ENCODE results near the gene IDUA. TPM values are rescaled to one million over a fixed set of nuclear protein-coding genes. Genes with fewer than 3 reads are reported as not detected.

The IDUA gene
- total and polyA plus RNA-seq, 4 donors: 7.5 to 66.5 (median 21.6) TPM

DNA sequence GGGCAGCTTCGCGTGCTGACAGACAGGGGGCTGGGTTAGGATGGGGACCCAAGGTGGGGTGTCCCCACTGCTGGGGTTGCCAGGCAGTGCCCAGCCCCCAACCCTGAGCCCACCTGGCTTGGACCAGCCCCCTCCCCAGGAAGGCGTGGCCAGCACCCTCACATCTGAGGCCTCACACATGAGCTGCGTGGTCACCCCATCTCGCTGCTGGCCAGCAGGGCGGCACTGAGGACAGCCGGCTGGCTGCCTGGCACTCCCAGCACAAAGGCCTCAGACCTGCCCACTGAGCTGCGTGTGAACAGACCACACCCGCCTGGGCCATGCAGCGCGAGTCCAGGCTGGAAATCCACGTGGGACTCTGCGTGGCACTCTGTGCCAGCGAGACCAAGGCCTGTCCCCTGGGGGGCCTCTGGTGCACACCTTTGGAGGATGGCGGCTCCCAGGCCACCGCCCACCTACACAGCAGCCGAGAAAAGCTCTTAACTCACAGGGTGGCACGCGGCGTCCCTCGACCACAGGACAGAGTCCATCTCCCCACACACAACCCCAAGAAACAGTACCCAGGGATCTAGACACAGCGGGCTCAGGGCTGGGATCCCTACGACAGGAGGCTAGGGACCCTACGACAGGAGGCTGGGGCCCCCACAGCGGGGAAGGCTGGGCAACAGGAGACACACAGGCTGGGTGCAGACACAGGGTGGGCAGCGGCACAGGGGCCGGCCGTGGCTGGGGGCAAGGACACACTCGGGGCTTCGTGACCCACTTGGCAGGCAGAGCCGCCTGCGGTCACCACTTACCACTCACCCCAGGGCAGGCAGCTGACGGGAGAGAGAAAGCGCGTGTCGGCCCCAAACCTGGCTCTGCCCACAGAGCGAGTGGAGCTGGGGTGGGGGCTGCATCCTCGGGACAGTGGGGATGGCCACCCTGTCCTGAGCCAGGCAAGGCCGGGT lies 23.3 kb upstream of the IDUA start:
- DNase-seq: peak in 1 of 3 donors; percentile 8
- H3K9ac ChIP-seq (ENCODE audit: insufficient read depth in 1 of 2, low read length in 2 of 2): no peak overlapping the region

DNA sequence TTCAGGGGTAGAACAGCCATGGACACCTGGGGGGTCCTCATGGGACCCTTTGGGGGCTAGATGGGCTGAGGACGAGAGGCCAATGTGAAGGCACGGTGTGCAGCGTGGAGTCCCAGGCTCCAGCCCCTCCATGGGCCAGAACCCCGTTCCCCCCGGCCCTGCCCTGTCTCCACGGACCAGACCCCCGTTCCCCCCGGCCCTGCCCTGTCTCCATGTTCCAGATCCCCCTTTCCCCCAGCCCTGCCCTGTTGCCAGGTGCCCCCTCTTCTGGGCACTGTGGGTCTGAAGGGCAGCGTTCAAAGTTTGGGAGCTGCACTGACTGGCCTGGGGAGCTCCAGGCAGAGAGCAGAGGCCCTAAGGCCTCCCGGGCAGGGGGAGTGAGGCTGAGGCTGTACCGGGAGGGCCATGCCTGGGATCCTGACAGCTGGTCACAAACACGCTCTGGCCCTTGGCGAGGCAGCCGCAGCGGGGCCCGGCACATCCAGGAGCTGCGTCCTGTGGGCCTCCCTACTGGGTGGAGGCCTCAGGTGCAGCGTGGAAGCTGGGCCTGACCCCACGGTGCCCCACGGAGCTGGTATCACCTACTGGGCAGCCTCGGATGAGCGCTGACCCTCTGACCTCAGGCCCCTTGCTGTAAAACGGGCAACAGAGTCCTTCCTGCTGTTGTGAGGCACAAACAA lies 22.4 kb upstream of the IDUA start:
- H3K27me3 ChIP-seq (ENCODE audit: control insufficient read depth in 3 of 3, insufficient read depth in 3 of 3, low read length in 2 of 3): peaks cover 0 to 9% (median 0%) of the 10 kb centered on the region in 3 donors
- DNase-seq: no peak
- H3K4me1 ChIP-seq (ENCODE audit: control insufficient read depth in 5 of 5, insufficient read depth in 5 of 5, low read length in 5 of 5): no peaks in the 10 kb centered on the region
- TF ChIP-seq, protein P1, sequence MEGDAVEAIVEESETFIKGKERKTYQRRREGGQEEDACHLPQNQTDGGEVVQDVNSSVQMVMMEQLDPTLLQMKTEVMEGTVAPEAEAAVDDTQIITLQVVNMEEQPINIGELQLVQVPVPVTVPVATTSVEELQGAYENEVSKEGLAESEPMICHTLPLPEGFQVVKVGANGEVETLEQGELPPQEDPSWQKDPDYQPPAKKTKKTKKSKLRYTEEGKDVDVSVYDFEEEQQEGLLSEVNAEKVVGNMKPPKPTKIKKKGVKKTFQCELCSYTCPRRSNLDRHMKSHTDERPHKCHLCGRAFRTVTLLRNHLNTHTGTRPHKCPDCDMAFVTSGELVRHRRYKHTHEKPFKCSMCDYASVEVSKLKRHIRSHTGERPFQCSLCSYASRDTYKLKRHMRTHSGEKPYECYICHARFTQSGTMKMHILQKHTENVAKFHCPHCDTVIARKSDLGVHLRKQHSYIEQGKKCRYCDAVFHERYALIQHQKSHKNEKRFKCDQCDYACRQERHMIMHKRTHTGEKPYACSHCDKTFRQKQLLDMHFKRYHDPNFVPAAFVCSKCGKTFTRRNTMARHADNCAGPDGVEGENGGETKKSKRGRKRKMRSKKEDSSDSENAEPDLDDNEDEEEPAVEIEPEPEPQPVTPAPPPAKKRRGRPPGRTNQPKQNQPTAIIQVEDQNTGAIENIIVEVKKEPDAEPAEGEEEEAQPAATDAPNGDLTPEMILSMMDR (IDR thresholded peaks at IDR 0.05; ENCODE audit: control extremely low read depth, extremely low read depth): no peak
- no peak for ATAC-seq (ENCODE audit: insufficient read depth, low FRiP score)
- H3K27ac ChIP-seq (ENCODE audit: low read depth in 1 of 2, low read length in 1 of 2): no peak overlapping the region
- H3K9me3 ChIP-seq (ENCODE audit: control insufficient read depth in 4 of 4, insufficient read depth in 3 of 4, low read length in 3 of 4): no peaks in the 10 kb centered on the region
- peaks cover 0 to 64% (median 0%) of the 10 kb centered on the region in 4 donors for H3K36me3 ChIP-seq (ENCODE audit: control insufficient read depth in 4 of 4, insufficient read depth in 4 of 4, low read length in 4 of 4)
- WGBS, 2 donors: 93 to 94% methylated on average over 22 to 23 of the region's 23 CpGs
- H3K4me3 ChIP-seq: no peak overlapping the region
- H3K9ac ChIP-seq (ENCODE audit: insufficient read depth in 1 of 2, low read length in 2 of 2): no peak overlapping the region

More for the DNA sequence above, 23.3 kb upstream of the IDUA start:
- Histone ChIP-seq H3K27me3 (ENCODE audit: control insufficient read depth in 3 of 3, insufficient read depth in 3 of 3, low read length in 2 of 3) (peaks cover 0 to 5% (median 0%) of the 10 kb centered on the region in 3 donors), H3K36me3 (ENCODE audit: control insufficient read depth in 4 of 4, insufficient read depth in 4 of 4, low read length in 4 of 4) (peaks cover 0 to 70% (median 0%) of the 10 kb centered on the region in 4 donors), H3K4me1 (ENCODE audit: control insufficient read depth in 5 of 5, insufficient read depth in 5 of 5, low read length in 5 of 5) (no peaks in the 10 kb centered on the region), H3K9me3 (ENCODE audit: control insufficient read depth in 4 of 4, insufficient read depth in 3 of 4, low read length in 3 of 4) (no peaks in the 10 kb centered on the region), H3K4me3 (no peak overlapping the region), H3K27ac (ENCODE audit: low read depth in 1 of 2, low read length in 1 of 2) (no peak overlapping the region)
- TF ChIP-seq, protein P1 (IDR thresholded peaks at IDR 0.05; ENCODE audit: control extremely low read depth, extremely low read depth): no peak
- WGBS, 2 donors: 95 to 97% methylated on average over 39 of the region's 39 CpGs
- no peak for ATAC-seq (ENCODE audit: insufficient read depth, low FRiP score)

DNA sequence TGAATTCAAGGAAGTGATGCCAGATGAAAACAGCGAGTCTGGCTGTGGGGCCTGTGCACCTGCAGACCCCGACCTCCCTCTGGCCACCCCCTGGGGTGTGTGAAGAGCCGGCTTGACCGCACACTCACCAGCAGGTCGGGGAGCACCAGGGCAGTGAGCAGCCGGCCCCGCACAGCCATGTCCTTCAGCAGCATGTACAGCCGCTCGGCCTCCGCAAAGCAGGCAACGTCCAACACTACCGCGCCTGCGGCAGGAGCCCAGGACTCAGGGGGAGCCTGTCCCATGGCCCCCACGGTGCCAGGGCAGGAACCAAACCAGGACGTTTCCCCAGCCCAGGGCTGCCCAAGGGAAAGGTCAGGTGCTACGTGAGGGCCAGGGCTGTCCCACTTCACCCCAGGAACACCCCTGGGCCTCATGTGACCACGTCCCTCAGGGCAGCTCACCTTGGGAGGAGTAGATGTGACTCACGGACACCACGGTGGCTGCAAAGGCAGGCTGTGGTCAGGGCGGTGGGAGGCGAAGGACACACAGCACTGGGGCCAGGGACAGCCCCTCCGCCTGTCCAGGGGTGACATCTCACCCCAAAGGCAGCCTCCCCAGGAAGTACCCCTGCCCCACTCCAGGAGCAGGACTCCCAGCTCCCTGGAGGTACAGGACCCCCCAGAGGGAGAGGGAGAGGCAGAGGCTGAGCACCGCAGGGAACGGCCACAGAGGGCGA lies 21.6 kb upstream of the IDUA start:
- no peak for DNase-seq
- TF ChIP-seq, protein P1 (IDR thresholded peaks at IDR 0.05; ENCODE audit: control extremely low read depth, extremely low read depth): no peak
- Histone ChIP-seq H3K4me3 (no peak overlapping the region), H3K4me1 (ENCODE audit: control insufficient read depth in 5 of 5, insufficient read depth in 5 of 5, low read length in 5 of 5) (no peaks in the 10 kb centered on the region), H3K9me3 (ENCODE audit: control insufficient read depth in 4 of 4, insufficient read depth in 3 of 4, low read length in 3 of 4) (no peaks in the 10 kb centered on the region), H3K27ac (ENCODE audit: low read depth in 1 of 2, low read length in 1 of 2) (no peak overlapping the region), H3K9ac (ENCODE audit: insufficient read depth in 1 of 2, low read length in 2 of 2) (no peak overlapping the region), H3K36me3 (ENCODE audit: control insufficient read depth in 4 of 4, insufficient read depth in 4 of 4, low read length in 4 of 4) (peaks cover 0 to 62% (median 0%) of the 10 kb centered on the region in 4 donors), H3K27me3 (ENCODE audit: control insufficient read depth in 3 of 3, insufficient read depth in 3 of 3, low read length in 2 of 3) (peaks cover 0 to 9% (median 0%) of the 10 kb centered on the region in 3 donors)
- 93 to 95% methylated on average over 24 to 26 of the region's 26 CpGs for WGBS, 2 donors
- no peak for ATAC-seq (ENCODE audit: insufficient read depth, low FRiP score)

Measured in lung (tissue), 12 donors.